ENCODE measurements around the gene CXCL9.

Gene CXCL9

DNA sequence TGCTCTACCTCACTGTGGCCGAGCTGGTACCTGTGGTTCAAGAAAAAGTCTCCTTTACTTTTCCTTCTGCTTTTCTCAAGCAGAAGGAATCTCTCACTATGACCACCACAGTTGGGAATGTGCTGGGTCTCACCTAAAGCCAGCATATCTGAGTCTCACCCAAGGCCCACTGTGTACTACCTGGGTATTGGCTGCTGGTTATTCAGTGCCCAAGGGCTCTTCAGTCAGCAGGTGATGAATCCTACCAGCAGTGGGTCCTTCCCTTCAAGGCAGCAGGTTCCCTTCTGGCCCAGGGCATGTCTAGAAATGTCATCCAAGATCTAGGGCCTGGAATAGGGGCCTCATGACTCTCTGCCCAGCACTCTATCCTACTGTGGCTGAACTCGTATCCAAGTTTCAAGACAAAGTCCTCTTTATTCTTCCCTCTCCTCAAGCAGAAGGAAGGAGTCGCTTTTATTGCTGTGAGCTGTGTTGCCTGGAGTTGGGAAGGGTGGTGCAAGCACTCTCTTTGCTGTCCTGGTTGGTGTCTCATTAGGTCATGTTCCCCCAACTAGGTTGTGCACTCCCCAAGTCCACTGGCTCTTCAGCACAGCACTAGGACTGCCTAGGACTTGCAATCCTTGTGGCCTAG lies 9.9 kb upstream of the CXCL9 start:
- TF ChIP-seq REST (IDR thresholded peaks at IDR 0.05; ENCODE audit: low read depth), result no peak
- TF ChIP-seq, protein P1, sequence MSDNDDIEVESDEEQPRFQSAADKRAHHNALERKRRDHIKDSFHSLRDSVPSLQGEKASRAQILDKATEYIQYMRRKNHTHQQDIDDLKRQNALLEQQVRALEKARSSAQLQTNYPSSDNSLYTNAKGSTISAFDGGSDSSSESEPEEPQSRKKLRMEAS (IDR thresholded peaks at IDR 0.05), result no peak

GRCh38 chr4:76016393-76016792 lies 9.1 kb upstream of the CXCL9 start:
- TF ChIP-seq FOXM1 (IDR thresholded peaks at IDR 0.05; ENCODE audit: borderline replicate concordance, low read depth) (no peak), NFIC (IDR thresholded peaks at IDR 0.05) (no peak), TAF1 (IDR thresholded peaks at IDR 0.05; ENCODE audit: low read depth) (no peak), REST (IDR thresholded peaks at IDR 0.05; ENCODE audit: low read depth) (no peak), EP300 (IDR thresholded peaks at IDR 0.05; ENCODE audit: borderline replicate concordance) (no peak), CEBPB (IDR thresholded peaks at IDR 0.05) (no peak), TCF12 (IDR thresholded peaks at IDR 0.05; ENCODE audit: low read depth) (no peak), YY1 (IDR thresholded peaks at IDR 0.05; ENCODE audit: low read depth) (no peak), USF1 (IDR thresholded peaks at IDR 0.05) (no peak), TEAD4 (IDR thresholded peaks at IDR 0.05) (no peak), ZBTB7A (IDR thresholded peaks at IDR 0.05; ENCODE audit: low read depth) (no peak), EGR1 (IDR thresholded peaks at IDR 0.05) (no peak), RAD21 (IDR thresholded peaks at IDR 0.05; ENCODE audit: low read depth) (no peak)
- TF ChIP-seq, protein P1 (IDR thresholded peaks at IDR 0.05), result no peak

- TF ChIP-seq EGR1 (IDR thresholded peaks at IDR 0.05) (no peak), YY1 (IDR thresholded peaks at IDR 0.05; ENCODE audit: low read depth) (no peak), TAF1 (IDR thresholded peaks at IDR 0.05; ENCODE audit: low read depth) (no peak), REST (IDR thresholded peaks at IDR 0.05; ENCODE audit: low read depth) (no peak), RAD21 (IDR thresholded peaks at IDR 0.05; ENCODE audit: low read depth) (no peak), EP300 (IDR thresholded peaks at IDR 0.05; ENCODE audit: borderline replicate concordance) (no peak), TCF12 (IDR thresholded peaks at IDR 0.05; ENCODE audit: low read depth) (no peak), USF1 (IDR thresholded peaks at IDR 0.05) (no peak), TEAD4 (IDR thresholded peaks at IDR 0.05) (no peak), CEBPB (IDR thresholded peaks at IDR 0.05) (no peak), FOXM1 (IDR thresholded peaks at IDR 0.05; ENCODE audit: borderline replicate concordance, low read depth) (no peak), ZBTB7A (IDR thresholded peaks at IDR 0.05; ENCODE audit: low read depth) (no peak), NFIC (IDR thresholded peaks at IDR 0.05) (no peak), CREB1 (IDR thresholded peaks at IDR 0.05; ENCODE audit: low read depth) (no peak)
- TF ChIP-seq, protein P1 (IDR thresholded peaks at IDR 0.05), result no peak
These were observed 6.2 kb upstream of the CXCL9 start for GRCh38 chr4:76013540-76013939.

DNA sequence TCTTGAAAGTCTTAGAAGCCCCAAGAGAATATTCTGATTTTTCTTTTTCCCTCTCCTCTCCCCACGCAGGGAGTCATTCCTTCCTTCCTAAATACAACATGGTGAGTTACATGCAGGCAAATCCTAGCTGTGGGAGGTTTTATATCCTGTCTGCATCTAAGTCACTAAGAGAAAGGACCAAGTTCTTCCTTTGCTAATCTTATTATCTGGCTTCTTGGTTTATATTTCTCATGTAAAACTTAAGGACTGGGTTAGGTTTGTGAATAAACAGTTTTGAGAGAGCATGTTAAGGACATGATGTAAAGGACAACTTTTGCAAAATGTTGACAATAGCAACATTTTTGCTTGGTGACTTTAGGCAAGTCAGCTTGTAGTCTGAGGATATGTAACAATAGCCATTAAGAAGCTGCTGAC lies 5.1 kb upstream of the CXCL9 start:
- TF ChIP-seq EP300 (IDR thresholded peaks at IDR 0.05; ENCODE audit: borderline replicate concordance) (no peak), ZBTB7A (IDR thresholded peaks at IDR 0.05; ENCODE audit: low read depth) (no peak), USF1 (IDR thresholded peaks at IDR 0.05) (no peak), NFIC (IDR thresholded peaks at IDR 0.05) (no peak), CREB1 (IDR thresholded peaks at IDR 0.05; ENCODE audit: low read depth) (no peak), EGR1 (IDR thresholded peaks at IDR 0.05) (no peak), REST (IDR thresholded peaks at IDR 0.05; ENCODE audit: low read depth) (no peak), FOXM1 (IDR thresholded peaks at IDR 0.05; ENCODE audit: borderline replicate concordance, low read depth) (no peak), TEAD4 (IDR thresholded peaks at IDR 0.05) (no peak), YY1 (IDR thresholded peaks at IDR 0.05; ENCODE audit: low read depth) (no peak), RAD21 (IDR thresholded peaks at IDR 0.05; ENCODE audit: low read depth) (no peak), TAF1 (IDR thresholded peaks at IDR 0.05; ENCODE audit: low read depth) (no peak), TCF12 (IDR thresholded peaks at IDR 0.05; ENCODE audit: low read depth) (no peak)
- TF ChIP-seq, protein P1 (IDR thresholded peaks at IDR 0.05), result no peak

All from Ishikawa (cell line).